Caco-2 (cell line): ENCODE data around the gene AUTS2. TPM values are rescaled to one million over a fixed set of nuclear protein-coding genes. Genes with fewer than 3 reads are reported as not detected.

Source experiments
- BruUV-seq: library from RNA; stranded (reverse); fragments of 400-500 nt; replicated peaks from 2 replicates; lab custom pipeline; 2021; lab: Mats Ljungman, UMichigan
- CTCF ChIA-PET: fragments of 300-600 bp; sonication (Branson Sonifier 250); formaldehyde crosslinking; loops from one replicate; lab custom pipeline; 2022; ENCODE audit warnings: antibody characterized with exemption; lab: Charles Lee
- POLR2A ChIA-PET: fragments of 300-600 bp; sonication (Branson Sonifier 250); formaldehyde crosslinking; loops from one replicate; lab custom pipeline; 2022; ENCODE audit warnings: antibody characterized with exemption; lab: Charles Lee
- DNase-seq, 2 experiments: peaks; one replicate each; pipeline versions ENCODE4 v3.0.0 to v3.0.0-alpha.2; 2020 to 2022
- H3K27me3 ChIP-seq: replicated peaks from 2 replicates; pipeline ENCODE4 v1.6.0; 2011; ENCODE audit warnings: low read length; ENCODE audit not compliant: control insufficient read depth, insufficient read depth
- H3K36me3 ChIP-seq: 2 replicates; pipeline ENCODE4 v1.5.1; 2011; ENCODE audit warnings: low read length; ENCODE audit not compliant: control insufficient read depth, insufficient read depth
- H3K4me1 ChIP-seq: fragments of 250-450 bp; sonication (Bioruptor Pico); 2 replicates; pipeline ENCODE4 v1.5.1; 2020; ENCODE audit warnings: mild to moderate bottlenecking
- H3K4me3 ChIP-seq: 2 replicates; pipeline ENCODE4 v1.5.1; 2011; ENCODE audit warnings: low read depth, mild to moderate bottlenecking, control low read depth, low read length
- H3K9me3 ChIP-seq: fragments of 250-450 bp; sonication (Bioruptor Pico); 2 replicates; pipeline ENCODE4 v1.5.1; 2020; ENCODE audit warnings: mild to moderate bottlenecking, moderate library complexity
- H3K27ac Mint-ChIP-seq: one replicate; pipeline ENCODE4 v1.8.0; 2022; ENCODE audit warnings: mixed read lengths; ENCODE audit not compliant: unreplicated experiment
- H3K27me3 Mint-ChIP-seq: one replicate; pipeline ENCODE4 v1.8.0; 2022; ENCODE audit warnings: mixed read lengths; ENCODE audit not compliant: insufficient read depth, unreplicated experiment
- H3K36me3 Mint-ChIP-seq: one replicate; pipeline ENCODE4 v1.8.0; 2022; ENCODE audit warnings: mild to moderate bottlenecking, mixed read lengths; ENCODE audit not compliant: insufficient read depth, unreplicated experiment
- H3K4me1 Mint-ChIP-seq: one replicate; pipeline ENCODE4 v1.8.0; 2022; ENCODE audit warnings: low read depth, mixed read lengths; ENCODE audit not compliant: unreplicated experiment
- H3K4me3 Mint-ChIP-seq: one replicate; pipeline ENCODE4 v1.8.0; 2022; ENCODE audit warnings: mild to moderate bottlenecking, moderate library complexity, mixed read lengths; ENCODE audit not compliant: unreplicated experiment
- H3K9me3 Mint-ChIP-seq: one replicate; pipeline ENCODE4 v1.8.0; 2022; ENCODE audit warnings: mixed read lengths; ENCODE audit not compliant: unreplicated experiment
- intact Hi-C: fragments of 100-400 bp; cut with micrococcal nuclease; formaldehyde crosslinking; loops from one replicate; pipeline ENCODE4 v1.10.0; 2022; ENCODE audit not compliant: unreplicated experiment
- total RNA-seq: library from RNA; stranded (reverse); gene quantifications from 2 replicates; pipeline ENCODE4 v1.2.3, GENCODE V29; 2022
- TF ChIP-seq, protein P1 (sequence below), 2 experiments: fragments of 200-600 bp in 1 of 2; IDR thresholded peaks; 1 replicate in 1 of 2; 2 replicates in 1 of 2; pipeline versions ENCODE4 v1.5.1 to v1.8.0; 2011 to 2022; ENCODE audit warnings: antibody characterized with exemption in 1 of 2, control low read depth in 1 of 2, inconsistent platforms in 1 of 2, low read depth in 1 of 2, low read length in 1 of 2, mild to moderate bottlenecking in 1 of 2, moderate library complexity in 1 of 2; ENCODE audit not compliant: insufficient read depth in 1 of 2, severe bottlenecking in 1 of 2, unreplicated experiment in 1 of 2

AUTS2 gene
- total RNA-seq, 1 experiment from 2014 or later, result 37.1 TPM

- intact Hi-C loops, result no loop called here
- TF ChIP-seq, protein P1, sequence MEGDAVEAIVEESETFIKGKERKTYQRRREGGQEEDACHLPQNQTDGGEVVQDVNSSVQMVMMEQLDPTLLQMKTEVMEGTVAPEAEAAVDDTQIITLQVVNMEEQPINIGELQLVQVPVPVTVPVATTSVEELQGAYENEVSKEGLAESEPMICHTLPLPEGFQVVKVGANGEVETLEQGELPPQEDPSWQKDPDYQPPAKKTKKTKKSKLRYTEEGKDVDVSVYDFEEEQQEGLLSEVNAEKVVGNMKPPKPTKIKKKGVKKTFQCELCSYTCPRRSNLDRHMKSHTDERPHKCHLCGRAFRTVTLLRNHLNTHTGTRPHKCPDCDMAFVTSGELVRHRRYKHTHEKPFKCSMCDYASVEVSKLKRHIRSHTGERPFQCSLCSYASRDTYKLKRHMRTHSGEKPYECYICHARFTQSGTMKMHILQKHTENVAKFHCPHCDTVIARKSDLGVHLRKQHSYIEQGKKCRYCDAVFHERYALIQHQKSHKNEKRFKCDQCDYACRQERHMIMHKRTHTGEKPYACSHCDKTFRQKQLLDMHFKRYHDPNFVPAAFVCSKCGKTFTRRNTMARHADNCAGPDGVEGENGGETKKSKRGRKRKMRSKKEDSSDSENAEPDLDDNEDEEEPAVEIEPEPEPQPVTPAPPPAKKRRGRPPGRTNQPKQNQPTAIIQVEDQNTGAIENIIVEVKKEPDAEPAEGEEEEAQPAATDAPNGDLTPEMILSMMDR (IDR thresholded peaks at IDR 0.05; ENCODE audit: insufficient read depth in 1 of 2, low read depth in 1 of 2, low read length in 1 of 2, severe bottlenecking in 1 of 2, unreplicated experiment in 1 of 2), result no peak
- no peak overlapping the region for H3K4me3 Mint-ChIP-seq
- no peaks in the 10 kb centered on the region for H3K36me3 Mint-ChIP-seq
- no peaks in the 10 kb centered on the region for H3K4me1 Mint-ChIP-seq
- no peaks in the 10 kb centered on the region for H3K27me3 Mint-ChIP-seq
- H3K27ac Mint-ChIP-seq, result no peak overlapping the region
- Histone ChIP-seq H3K9me3 (no peaks in the 10 kb centered on the region), H3K4me1 (no peaks in the 10 kb centered on the region), H3K36me3 (no peaks in the 10 kb centered on the region), H3K27me3 (no peaks in the 10 kb centered on the region), H3K4me3 (no peak overlapping the region)
- BruUV-seq, result no TSS peak
- DNase-seq, result no peak
- no peaks in the 10 kb centered on the region for H3K9me3 Mint-ChIP-seq
- ChIA-PET POLR2A (no interaction called here), CTCF (no interaction called here)
Measured at GRCh38 chr7:69790977-69791724, 192.9 kb downstream of the AUTS2 start.

- no TSS peak for BruUV-seq
- intact Hi-C loops, result no loop called here
- Mint-ChIP-seq H3K27me3 (no peaks in the 10 kb centered on the region), H3K4me1 (no peaks in the 10 kb centered on the region), H3K4me3 (no peak overlapping the region), H3K36me3 (no peaks in the 10 kb centered on the region), H3K27ac (no peak overlapping the region), H3K9me3 (no peaks in the 10 kb centered on the region)
- POLR2A ChIA-PET, result no interaction called here
- TF ChIP-seq, protein P1 (IDR thresholded peaks at IDR 0.05; ENCODE audit: insufficient read depth in 1 of 2, low read depth in 1 of 2, low read length in 1 of 2, severe bottlenecking in 1 of 2, unreplicated experiment in 1 of 2), result no peak
- no peaks in the 10 kb centered on the region for H3K9me3 ChIP-seq
- no peaks in the 10 kb centered on the region for H3K27me3 ChIP-seq
- DNase-seq, result no peak
- H3K36me3 ChIP-seq, result no peaks in the 10 kb centered on the region
- CTCF ChIA-PET, result no interaction called here
- no peak overlapping the region for H3K4me3 ChIP-seq
- H3K4me1 ChIP-seq, result no peaks in the 10 kb centered on the region
Measured at GRCh38 chr7:69791739-69792138, 193.5 kb downstream of the AUTS2 start.

- ChIA-PET CTCF (no interaction called here), POLR2A (interaction anchor here (0.7 kb wide), 1 partner anchor 36 kb away, joined by 10 read pairs; no protein-coding TSS in a partner anchor)
- TF ChIP-seq, protein P1 (IDR thresholded peaks at IDR 0.05; ENCODE audit: insufficient read depth in 1 of 2, low read depth in 1 of 2, low read length in 1 of 2, severe bottlenecking in 1 of 2, unreplicated experiment in 1 of 2), result no peak
- Histone ChIP-seq H3K27me3 (no peaks in the 10 kb centered on the region), H3K36me3 (no peaks in the 10 kb centered on the region), H3K4me3 (no peak overlapping the region), H3K4me1 (peaks cover 18% of the 10 kb centered on the region), H3K9me3 (no peaks in the 10 kb centered on the region)
- Mint-ChIP-seq H3K9me3 (no peaks in the 10 kb centered on the region), H3K36me3 (no peaks in the 10 kb centered on the region), H3K27ac (no peak overlapping the region), H3K4me1 (peaks cover 12% of the 10 kb centered on the region), H3K4me3 (no peak overlapping the region), H3K27me3 (no peaks in the 10 kb centered on the region)
- BruUV-seq, result no TSS peak
- no peak for DNase-seq
- intact Hi-C loops, result no loop called here
Measured at GRCh38 chr7:69795932-69796331, 197.7 kb downstream of the AUTS2 start.
